H1 (cell line): ENCODE data around the gene KDM8. TPM values are rescaled to one million over a fixed set of nuclear protein-coding genes. Genes with fewer than 3 reads are reported as not detected.

ENCODE experiments used
- CTCF ChIA-PET: fragments of 300-600 bp; sonication (Branson Sonifier 250); formaldehyde crosslinking; loops from one replicate; lab custom pipeline; 2021; ENCODE audit not compliant: partially characterized antibody; lab: Charles Lee
- POLR2A ChIA-PET: fragments of 300-600 bp; sonication (Branson Sonifier 250); formaldehyde crosslinking; loops from one replicate; lab custom pipeline; 2021; ENCODE audit warnings: inconsistent platforms; ENCODE audit not compliant: partially characterized antibody; lab: Charles Lee
- DNase-seq, 2 experiments: peaks; one replicate each; pipeline versions ENCODE4 v3.0.0 to v3.0.0-alpha.2; 2010 to 2022; ENCODE audit warnings: low spot score in 2 of 2, low read depth in 1 of 2, mixed read lengths in 1 of 2
- FAIRE-seq: peaks from 2 replicates; lab custom pipeline; 2011; peaks lifted over from hg19 to GRCh38; lab: Jason Lieb, UNC
- H2AFZ ChIP-seq: 2 replicates; pipeline ENCODE4 v1.8.1; 2012; ENCODE audit warnings: low read length, inconsistent platforms
- H2AK5ac ChIP-seq: 2 replicates; pipeline ENCODE4 v1.6.1; 2013; ENCODE audit warnings: low read depth, low read length
- H2BK120ac ChIP-seq: replicated peaks from 2 replicates; pipeline ENCODE3; 2013; ENCODE audit warnings: low read depth, low read length, inconsistent platforms
- H2BK12ac ChIP-seq: 2 replicates; pipeline ENCODE4 v1.6.1; 2013; ENCODE audit warnings: low read depth, low read length
- H2BK15ac ChIP-seq: 2 replicates; pipeline ENCODE4 v1.6.1; 2013; ENCODE audit warnings: low read length
- H2BK20ac ChIP-seq: 2 replicates; pipeline ENCODE4 v1.6.1; 2013; ENCODE audit warnings: low read length
- H2BK5ac ChIP-seq: 2 replicates; pipeline ENCODE4 v1.6.1; 2013; ENCODE audit warnings: low read depth, low read length
- H3K14ac ChIP-seq: 2 replicates; pipeline ENCODE4 v1.6.1; 2013; ENCODE audit warnings: inconsistent platforms; ENCODE audit not compliant: insufficient read length
- H3K18ac ChIP-seq: 2 replicates; pipeline ENCODE4 v1.6.1; 2013; ENCODE audit warnings: low read length; ENCODE audit errors: extremely low read depth
- H3K23ac ChIP-seq: 2 replicates; pipeline ENCODE4 v1.6.1; 2013; ENCODE audit warnings: inconsistent platforms; ENCODE audit not compliant: insufficient read length
- H3K23me2 ChIP-seq: 2 replicates; pipeline ENCODE4 v1.6.1; 2013; ENCODE audit warnings: low read depth, low read length
- H3K27ac ChIP-seq: 2 replicates; pipeline ENCODE4 v1.6.1; 2011; ENCODE audit warnings: low read depth, low read length, inconsistent platforms
- H3K27me3 ChIP-seq, 4 experiments: replicated peaks in 1 of 4; 1 replicate in 1 of 4; 2 replicates in 3 of 4; pipeline versions ENCODE4 v1.6.1 to v1.8.1; 2011 to 2013; ENCODE audit warnings: low read length in 3 of 4, mild to moderate bottlenecking in 3 of 4, inconsistent platforms in 2 of 4, mixed read lengths in 2 of 4, moderate library complexity in 1 of 4; ENCODE audit not compliant: control insufficient read depth in 3 of 4, insufficient read depth in 3 of 4; ENCODE audit errors: extremely low read depth in 1 of 4
- H3K36me3 ChIP-seq, 4 experiments: 2 replicates each; pipeline versions ENCODE4 v1.6.1 to v1.8.1; 2011 to 2013; ENCODE audit warnings: mild to moderate bottlenecking in 4 of 4, low read length in 3 of 4, moderate library complexity in 2 of 4, control low read depth in 1 of 4, inconsistent platforms in 1 of 4; ENCODE audit not compliant: insufficient read depth in 4 of 4, control insufficient read depth in 2 of 4
- H3K4ac ChIP-seq: replicated peaks from 2 replicates; pipeline ENCODE3; 2013; ENCODE audit warnings: low read length, low read depth, mixed read lengths, inconsistent platforms; ENCODE audit not compliant: insufficient read length
- H3K4me1 ChIP-seq, 4 experiments: replicated peaks in 1 of 4; 1 replicate in 1 of 4; 2 replicates in 3 of 4; pipeline versions ENCODE4 v1.6.1 to v1.8.1; 2011 to 2013; ENCODE audit warnings: low read length in 3 of 4, inconsistent platforms in 2 of 4, mixed read lengths in 1 of 4; ENCODE audit not compliant: insufficient read depth in 4 of 4, control insufficient read depth in 3 of 4
- H3K4me2 ChIP-seq, 2 experiments: 2 replicates each; pipeline versions ENCODE4 v1.6.1 to v1.8.1; 2011 to 2013; ENCODE audit warnings: low read depth in 2 of 2, low read length in 2 of 2, control low read depth in 1 of 2, inconsistent platforms in 1 of 2, mild to moderate bottlenecking in 1 of 2; ENCODE audit not compliant: insufficient read depth in 1 of 2
- H3K4me3 ChIP-seq, 4 experiments: fragments of 200-600, 300-600 bp in 1 of 4; sonication (generic), shearing (Covaris generic), sonication (Bioruptor Twin) in 1 of 4; 2 replicates each; pipeline versions ENCODE4 v1.5.1 to v1.8.1; 2011 to 2016; ENCODE audit warnings: low read length in 4 of 4, low read depth in 3 of 4, control low read depth in 2 of 4, inconsistent platforms in 2 of 4, mild to moderate bottlenecking in 2 of 4, mixed read lengths in 1 of 4, moderate library complexity in 1 of 4; ENCODE audit not compliant: insufficient read depth in 2 of 4; ENCODE audit errors: extremely low read depth in 1 of 4
- H3K56ac ChIP-seq: replicated peaks from 2 replicates; pipeline ENCODE3; 2013; ENCODE audit warnings: low read depth, mild to moderate bottlenecking, mixed read lengths, low read length, inconsistent platforms; ENCODE audit not compliant: insufficient read length
- H3K79me1 ChIP-seq: 2 replicates; pipeline ENCODE4 v1.6.1; 2013; ENCODE audit warnings: low read depth, low read length, control low read depth
- H3K79me2 ChIP-seq, 2 experiments: 2 replicates each; pipeline versions ENCODE4 v1.6.1 to v1.8.1; 2012 to 2013; ENCODE audit warnings: low read length in 2 of 2, mild to moderate bottlenecking in 2 of 2, inconsistent platforms in 1 of 2; ENCODE audit not compliant: insufficient read depth in 2 of 2, control insufficient read depth in 1 of 2
- H3K9ac ChIP-seq, 4 experiments: replicated peaks in 1 of 4; 1 replicate in 1 of 4; 2 replicates in 3 of 4; pipeline versions ENCODE4 v1.6.1 to v1.8.1; 2011 to 2013; ENCODE audit warnings: low read depth in 3 of 4, low read length in 3 of 4, control low read depth in 2 of 4, mild to moderate bottlenecking in 2 of 4, moderate library complexity in 2 of 4, inconsistent platforms in 1 of 4; ENCODE audit errors: extremely low read depth in 1 of 4
- H3K9me3 ChIP-seq, 2 experiments: 2 replicates each; pipeline versions ENCODE4 v1.6.1 to v1.8.1; 2012 to 2013; ENCODE audit warnings: mild to moderate bottlenecking in 2 of 2, moderate library complexity in 2 of 2, control low read depth in 1 of 2, inconsistent platforms in 1 of 2, low read depth in 1 of 2, low read length in 1 of 2, mixed read lengths in 1 of 2; ENCODE audit not compliant: insufficient read depth in 2 of 2
- H4K20me1 ChIP-seq, 2 experiments: replicated peaks in 1 of 2; 2 replicates each; pipeline versions ENCODE3 to v1.8.1; 2011 to 2013; ENCODE audit warnings: inconsistent platforms in 2 of 2, low read length in 2 of 2, mild to moderate bottlenecking in 1 of 2; ENCODE audit not compliant: insufficient read depth in 2 of 2, control insufficient read depth in 1 of 2
- H4K5ac ChIP-seq: 2 replicates; pipeline ENCODE4 v1.6.1; 2013; ENCODE audit warnings: low read length, low read depth, mixed read lengths, inconsistent platforms; ENCODE audit not compliant: insufficient read length
- H4K8ac ChIP-seq: 2 replicates; pipeline ENCODE4 v1.8.0; 2013; ENCODE audit warnings: mild to moderate bottlenecking, moderate library complexity, low read length, inconsistent platforms; ENCODE audit not compliant: insufficient read depth; ENCODE audit errors: extremely low read depth
- H4K91ac ChIP-seq: replicated peaks from 2 replicates; pipeline ENCODE3; 2013; ENCODE audit warnings: low read length, mixed read lengths, inconsistent platforms; ENCODE audit not compliant: insufficient read length
- CHD1 ChIP-seq: IDR thresholded peaks from 2 replicates; pipeline ENCODE4 v1.6.1; 2012; ENCODE audit warnings: low read depth, low read length, improper control_type of control experiment
- CTBP2 ChIP-seq: IDR thresholded peaks from 2 replicates; pipeline ENCODE4 v1.7.0; 2011; ENCODE audit warnings: borderline replicate concordance, mild to moderate bottlenecking, moderate library complexity, mixed read lengths, low read length; ENCODE audit not compliant: insufficient read depth, insufficient read length
- GTF2F1 ChIP-seq: IDR thresholded peaks from 2 replicates; pipeline ENCODE4 v1.6.1; 2012; ENCODE audit warnings: low read depth, low read length, improper control_type of control experiment, borderline replicate concordance
- MAFK ChIP-seq: IDR thresholded peaks from 2 replicates; pipeline ENCODE4 v1.6.1; 2012; ENCODE audit warnings: low read depth, mild to moderate bottlenecking, improper control_type of control experiment, low read length
- RBBP5 ChIP-seq: IDR thresholded peaks from 2 replicates; pipeline ENCODE4 v1.7.1; 2012; ENCODE audit warnings: low read depth, mild to moderate bottlenecking, inconsistent platforms, low read length, moderate library complexity, borderline replicate concordance
- SIX5 ChIP-seq: IDR thresholded peaks from 2 replicates; pipeline ENCODE4 v1.6.1; 2011; ENCODE audit warnings: mild to moderate bottlenecking, low read depth, low read length
- TAF7 ChIP-seq: optimal IDR thresholded peaks from 2 replicates; pipeline ENCODE3; 2011; ENCODE audit warnings: low read depth, mild to moderate bottlenecking, inconsistent platforms, low read length, moderate library complexity, borderline replicate concordance
- TEAD4 ChIP-seq: IDR thresholded peaks from 2 replicates; pipeline ENCODE4 v1.6.1; 2012; ENCODE audit warnings: low read depth, low read length, inconsistent platforms, mixed read lengths
- WGBS, 2 experiments: shearing (Covaris generic) in 1 of 2; methylation state at CpG; one replicate each; pipeline versions ENCODE4 v1.1.6 to v1.1.7; 2013 to 2015; ENCODE audit warnings: low lambda C conversion rate in 2 of 2, mixed read lengths in 2 of 2, inconsistent platforms in 1 of 2, low coverage in 1 of 2, missing lambda C conversion rate in 1 of 2; ENCODE audit not compliant: insufficient replicate concordance in 2 of 2, insufficient coverage in 1 of 2, insufficient read length in 1 of 2; ENCODE audit errors: extremely low coverage in 1 of 2, missing lambda C conversion rate in 1 of 2; 5-methylcytosine and 5-hydroxymethylcytosine counted together
- polyA plus RNA-seq, 7 experiments: library from polyadenylated mRNA; depleted of rRNA in 3 of 7; stranded (reverse) in 5 of 7; unstranded in 2 of 7; fragments of >200 nt in 5 of 7; fragments of 200-250 nt in 2 of 7; gene quantifications; 1 replicate in 5 of 7; 2 replicates in 1 of 7; 4 replicates in 1 of 7; pipeline versions ENCODE4 v1.2.1 to v1.2.3, GENCODE V29; 2011 to 2013; ENCODE audit warnings: missing spikeins in 2 of 7, mixed read lengths in 2 of 7
- total RNA-seq: library from RNA; stranded (reverse); fragmentation: NEBNext Ultra II Directional; extraction: Animal tissue kit (Norgen Biotek cat#: 25700); gene quantifications from 2 replicates; pipeline ENCODE4 v1.2.1, GENCODE V29; 2021

The KDM8 gene
- total and polyA plus RNA-seq, 2 of the 8 experiments (the other 6 are each of a cell fraction or from before 2014, with no cell fraction given): 10.3 to 12.8 TPM

DNA sequence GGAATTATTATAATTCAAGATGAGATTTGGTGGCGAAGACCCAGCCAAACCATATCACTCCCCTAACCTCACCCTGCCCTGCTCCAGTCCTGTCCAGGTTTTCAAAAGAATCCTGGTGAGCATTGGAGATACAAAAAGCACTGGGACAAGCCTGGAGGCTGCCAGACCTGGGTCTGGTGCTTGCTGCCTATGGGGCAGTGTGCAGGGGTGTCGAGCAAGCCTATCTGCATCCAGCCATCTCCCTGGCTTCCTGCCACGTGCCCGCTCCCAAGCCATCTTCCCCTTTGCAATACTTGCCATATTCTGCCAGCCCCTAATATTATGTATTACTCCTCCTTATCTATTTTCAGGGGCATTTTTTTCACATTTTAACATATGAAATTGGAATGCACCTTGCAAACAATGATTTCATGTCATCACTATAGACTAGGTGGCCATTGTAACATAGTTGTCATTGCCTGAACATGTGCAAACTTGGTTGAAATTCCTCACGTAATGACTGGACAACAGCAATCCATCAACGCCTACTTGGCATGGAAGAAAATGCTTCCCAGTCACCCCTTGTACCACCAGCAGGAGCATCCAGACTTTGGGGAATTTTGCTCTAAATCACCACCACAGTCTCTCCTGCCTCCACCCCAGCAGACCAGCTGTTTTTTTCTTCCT lies 8.1 kb upstream of the KDM8 start:
- Histone ChIP-seq H2AK5ac (no peak overlapping the region), H3K23me2 (no peaks in the 10 kb centered on the region), H3K27ac (no peak overlapping the region), H3K36me3 (no peaks in the 10 kb centered on the region), H3K4me3 (no peak overlapping the region), H2BK5ac (no peak overlapping the region), H2BK120ac (no peak overlapping the region), H4K91ac (no peak overlapping the region), H3K14ac (no peak overlapping the region), H3K9ac (no peak overlapping the region), H3K9me3 (no peaks in the 10 kb centered on the region), H3K4ac (no peak overlapping the region), H3K79me2 (no peaks in the 10 kb centered on the region), H2BK20ac (no peak overlapping the region), H4K8ac (no peak overlapping the region), H3K4me2 (no peak overlapping the region), H4K20me1 (no peaks in the 10 kb centered on the region), H3K4me1 (peaks cover 0 to 4% (median 0%) of the 10 kb centered on the region in 4 experiments; a peak in 1 of 7 replicates), H3K18ac (no peak overlapping the region), H3K27me3 (no peaks in the 10 kb centered on the region), H2AFZ (no peak overlapping the region), H3K79me1 (no peaks in the 10 kb centered on the region), H2BK12ac (no peak overlapping the region), H3K23ac (no peak overlapping the region), H2BK15ac (no peak overlapping the region), H3K56ac (no peak overlapping the region), H4K5ac (no peak overlapping the region)
- WGBS, 2 experiments: 75% methylated on average over 6 of the region's 6 CpGs; no CpG with 5 or more reads in 1 of the 2 experiments
- FAIRE-seq: no peak
- TF ChIP-seq CHD1 (no peak), RBBP5 (no peak), TAF7 (no peak), GTF2F1 (no peak), CTBP2 (no peak), SIX5 (no peak), MAFK (no peak), TEAD4 (no peak)
- CTCF ChIA-PET: interaction anchor here (0.5 to 3.3 kb wide), 4 partner anchors 16 to 328 kb away, joined by 3 to 17 read pairs (median 3); no protein-coding TSS in a partner anchor
- POLR2A ChIA-PET: no interaction called here
- no peak for DNase-seq
